Bronchial epithelial cell (primary cell): ENCODE data around the gene GSTA4. TPM values are rescaled to one million over a fixed set of nuclear protein-coding genes. Genes with fewer than 3 reads are reported as not detected.
"Not testable (repeated sequence)": the region's sequence is repeated elsewhere in the genome, so short reads cannot be mapped to it uniquely, and the experiment has no call there.

Experiments used
- DNase-seq: peaks from one replicate; pipeline ENCODE4 v3.0.0-alpha.2; 2010; ENCODE audit warnings: low read depth
- FAIRE-seq: peaks from 2 replicates; lab custom pipeline; 2011; peaks lifted over from hg19 to GRCh38; lab: Jason Lieb, UNC
- H3K27me3 ChIP-seq: 2 replicates; pipeline ENCODE4 v1.5.1; 2011; ENCODE audit warnings: low read length; ENCODE audit not compliant: control insufficient read depth, insufficient read depth
- H3K36me3 ChIP-seq: 2 replicates; pipeline ENCODE4 v1.5.1; 2011; ENCODE audit warnings: low read length; ENCODE audit not compliant: control insufficient read depth, insufficient read depth
- H3K4me3 ChIP-seq: 2 replicates; pipeline ENCODE4 v1.5.1; 2011; ENCODE audit warnings: mild to moderate bottlenecking, low read depth, low read length, control low read depth
- CTCF ChIP-seq: IDR thresholded peaks from 2 replicates; pipeline ENCODE4 v1.5.1; 2011; ENCODE audit warnings: mild to moderate bottlenecking, moderate library complexity, low read length, control low read depth, inconsistent platforms; ENCODE audit not compliant: insufficient read depth, severe bottlenecking
- total RNA-seq: library from RNA; depleted of rRNA; stranded (reverse); fragments of >200 nt; gene quantifications from 2 replicates; pipeline ENCODE4 v1.2.1, GENCODE V29; 2014

GSTA4 gene
- total RNA-seq, 1 donor from 2014 or later, result 10.8 TPM

DNA sequence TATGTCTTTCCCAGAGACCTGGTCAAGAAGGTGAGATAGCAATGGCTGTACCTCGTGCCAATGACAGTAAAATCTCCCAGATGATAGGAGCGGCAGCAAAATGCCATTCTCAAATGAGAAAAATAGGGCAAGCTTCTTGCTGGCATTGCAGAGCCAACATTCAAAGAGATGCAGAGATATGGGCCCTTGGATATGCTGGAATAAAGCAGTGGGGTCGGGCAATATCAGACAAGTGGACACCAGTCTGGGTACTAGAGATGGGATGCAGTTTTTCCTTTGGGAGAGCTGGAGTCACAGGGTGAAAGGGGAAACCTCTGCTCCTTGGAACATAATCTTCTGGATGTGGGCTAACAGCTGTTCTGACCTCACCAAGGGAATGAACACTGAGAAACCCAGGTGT lies 29.0 kb downstream of the GSTA4 start:
- no peak for FAIRE-seq
- Histone ChIP-seq H3K27me3 (no peaks in the 10 kb centered on the region), H3K36me3 (no peaks in the 10 kb centered on the region), H3K4me3 (no peak overlapping the region)
- DNase-seq, result no peak
- TF ChIP-seq CTCF, result no peak

DNA sequence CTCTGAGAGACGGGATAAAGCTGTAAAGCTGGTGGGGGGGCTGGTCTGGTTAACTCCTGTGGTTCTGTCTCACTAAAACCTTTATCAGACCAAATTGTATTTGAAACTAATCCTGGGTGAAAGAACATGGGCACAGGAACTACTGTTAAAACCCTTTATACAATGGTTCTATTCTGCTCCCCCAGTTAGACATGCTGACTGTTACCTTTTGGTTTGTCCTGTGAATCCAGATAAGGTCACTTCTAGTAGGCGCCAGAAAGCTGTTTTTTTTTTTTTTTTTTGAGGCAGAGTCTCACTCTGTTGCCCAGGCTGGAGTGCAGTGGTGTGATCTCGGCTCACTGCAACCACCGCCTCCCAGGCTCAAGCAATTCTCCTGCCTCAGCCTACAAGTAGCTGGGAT lies 29.7 kb downstream of the GSTA4 start:
- FAIRE-seq (no peak), DNase-seq (no peak)
- no peaks in the 10 kb centered on the region for H3K27me3 ChIP-seq
- H3K36me3 ChIP-seq, result no peaks in the 10 kb centered on the region
- no peak overlapping the region for H3K4me3 ChIP-seq
- TF ChIP-seq CTCF, result no peak

DNA sequence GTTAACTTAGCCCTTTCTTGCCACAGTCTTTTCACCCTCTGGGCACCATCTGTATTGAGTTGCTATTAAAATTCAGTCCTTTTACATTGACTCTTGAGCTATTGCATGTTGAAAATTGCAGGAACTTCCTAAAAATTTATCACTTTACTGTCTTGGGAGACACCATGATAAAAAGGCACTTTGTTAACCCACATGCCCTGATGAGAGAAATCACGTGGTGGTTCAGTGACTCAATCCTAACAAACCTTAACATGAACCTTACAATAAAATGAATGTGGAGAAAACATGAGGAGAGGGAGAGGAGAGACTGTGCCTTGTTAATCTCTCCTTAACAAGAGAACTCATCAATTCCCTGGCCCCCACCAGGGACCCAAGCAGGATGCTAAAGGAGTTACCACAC lies 30.8 kb downstream of the GSTA4 start:
- Histone ChIP-seq H3K4me3 (no peak overlapping the region), H3K36me3 (no peaks in the 10 kb centered on the region), H3K27me3 (no peaks in the 10 kb centered on the region)
- no peak for FAIRE-seq
- DNase-seq, result peak; percentile 12
- no peak for TF ChIP-seq CTCF

DNA sequence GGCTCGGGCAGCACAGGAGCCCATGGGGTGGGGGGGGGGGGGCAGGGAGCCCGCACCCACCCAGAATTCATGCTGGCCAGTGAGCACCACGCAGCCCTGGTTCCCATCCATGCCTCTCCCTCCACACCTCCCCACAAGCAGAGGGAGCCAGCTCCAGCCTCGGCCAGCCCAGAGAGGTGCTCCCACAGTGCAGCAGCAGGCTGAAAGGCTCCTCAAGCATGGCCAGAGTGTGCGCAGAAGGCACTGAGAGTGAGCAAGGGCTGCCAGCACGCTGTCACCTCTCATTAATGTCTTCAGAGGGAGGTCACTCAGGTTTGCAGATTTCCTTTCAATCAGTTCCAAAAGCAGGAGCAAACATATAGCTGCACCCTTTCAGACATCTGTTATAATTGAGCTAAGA lies 32.4 kb downstream of the GSTA4 start:
- FAIRE-seq (no peak), DNase-seq (no peak)
- Histone ChIP-seq H3K4me3 (no peak overlapping the region), H3K27me3 (no peaks in the 10 kb centered on the region), H3K36me3 (no peaks in the 10 kb centered on the region)
- no peak for TF ChIP-seq CTCF

DNA sequence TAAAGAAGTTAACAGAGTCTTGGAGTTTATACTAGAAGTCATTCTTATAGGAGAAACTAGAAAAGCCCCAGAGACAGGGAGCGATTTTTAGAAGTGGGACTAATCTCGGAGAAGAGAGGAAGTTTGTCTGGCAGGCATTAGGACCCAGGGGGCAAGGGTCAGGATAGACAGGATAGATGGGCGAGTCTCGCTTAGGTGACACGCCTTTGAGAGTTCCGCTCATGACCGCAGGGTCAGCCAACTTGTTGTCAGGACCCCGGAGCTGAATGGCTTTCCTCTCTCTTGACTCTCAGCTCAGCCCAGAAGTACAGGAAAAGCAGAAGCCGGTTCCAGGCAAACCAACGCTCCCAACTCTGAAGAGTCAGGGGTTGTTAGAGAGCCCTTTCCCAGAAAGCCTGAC lies 34.1 kb downstream of the GSTA4 start:
- not testable (repeated sequence) for H3K36me3 ChIP-seq, FAIRE-seq, H3K27me3 ChIP-seq, DNase-seq, H3K4me3 ChIP-seq

DNA sequence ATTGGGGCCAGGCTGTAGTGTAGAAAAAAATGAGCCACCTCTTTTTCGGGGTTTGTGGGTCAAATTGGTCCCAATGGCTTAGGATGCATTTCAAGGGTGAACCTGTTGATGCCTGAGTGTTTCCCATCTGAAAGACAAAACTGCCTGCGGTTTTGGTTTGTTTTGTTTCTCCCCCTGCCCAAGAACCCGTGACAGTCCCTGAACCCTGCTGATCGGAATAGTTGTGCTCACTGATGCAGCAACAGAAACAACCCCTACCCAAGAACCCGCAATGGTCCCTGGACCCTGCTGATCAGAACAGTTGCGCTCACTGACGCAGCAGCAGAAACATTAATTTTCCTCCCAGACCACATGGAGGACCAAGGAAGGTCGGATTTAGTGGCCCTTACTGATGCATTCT lies 34.9 kb downstream of the GSTA4 start:
- DNase-seq, H3K27me3 ChIP-seq, H3K4me3 ChIP-seq, H3K36me3 ChIP-seq, FAIRE-seq: not testable (repeated sequence)

GRCh38 chr6:52958546-52959255 lies 36.4 kb downstream of the GSTA4 start:
- TF ChIP-seq CTCF, result no peak
- FAIRE-seq, result no peak
- Histone ChIP-seq H3K4me3 (no peak overlapping the region), H3K27me3 (peaks cover 1% of the 10 kb centered on the region), H3K36me3 (no peaks in the 10 kb centered on the region)
- DNase-seq, result no peak
